ENCODE data around the gene RBP3.

RBP3 gene

GRCh38 chr10:47334466-47335295 lies 13.5 kb upstream of the RBP3 start:
- in situ Hi-C loops (cut with HindIII; ENCODE audit: low sequenced_read_pairs): no loop called here

- in situ Hi-C loops (cut with HindIII; ENCODE audit: low sequenced_read_pairs): no loop called here
Observed at GRCh38 chr10:47335906-47336305, 12.3 kb upstream of the RBP3 start.

- in situ Hi-C loops (cut with HindIII; ENCODE audit: low sequenced_read_pairs): no loop called here
Observed at GRCh38 chr10:47336387-47337134, 11.6 kb upstream of the RBP3 start.

- in situ Hi-C loops (cut with HindIII; ENCODE audit: low sequenced_read_pairs): no loop called here
Observed at GRCh38 chr10:47337310-47337709, 10.9 kb upstream of the RBP3 start.

GRCh38 chr10:47339186-47339735 lies 8.9 kb upstream of the RBP3 start:
- in situ Hi-C loops (cut with HindIII; ENCODE audit: low sequenced_read_pairs): no loop called here

DNA sequence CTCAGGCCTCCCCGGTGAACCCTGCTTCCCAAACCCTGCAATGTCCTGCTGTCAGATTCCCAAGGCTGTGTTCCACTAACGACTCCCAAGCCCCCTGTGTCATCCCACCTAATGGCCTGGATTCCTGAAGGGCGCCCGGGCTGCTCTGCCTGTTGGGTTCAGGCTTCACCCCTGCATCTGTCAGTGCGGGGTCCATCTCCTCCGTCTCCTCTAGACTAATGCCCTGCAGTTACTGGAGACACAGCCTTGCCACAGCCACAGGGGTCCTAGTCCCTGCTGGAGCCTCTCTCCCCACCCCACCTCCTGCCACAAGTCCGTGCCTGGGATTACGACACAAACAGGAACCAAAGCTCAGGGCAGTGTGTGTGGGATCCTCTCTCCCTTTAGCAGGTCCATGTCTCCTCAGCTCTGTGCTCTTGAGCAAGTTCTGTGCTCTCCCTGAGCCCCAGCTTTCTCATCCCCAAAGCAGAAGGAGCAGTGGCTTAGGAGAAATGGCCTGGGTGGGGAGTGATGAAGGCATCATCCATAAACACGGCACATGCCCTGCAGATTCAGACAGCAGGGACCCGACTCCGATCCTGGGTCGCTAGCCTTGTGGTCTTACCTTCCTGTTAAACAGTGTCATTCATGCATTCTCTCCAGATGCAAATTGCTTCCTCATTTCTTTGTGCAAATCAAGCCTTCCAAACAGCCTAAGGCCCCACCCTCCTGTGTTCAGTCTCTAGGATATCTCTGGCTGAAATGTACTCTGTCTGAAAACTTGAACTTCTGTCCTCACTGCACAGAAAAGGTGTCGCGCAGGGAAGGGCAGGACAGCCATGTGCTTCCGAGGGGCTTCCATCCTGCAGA lies 8.2 kb upstream of the RBP3 start:
- in situ Hi-C loops (cut with HindIII; ENCODE audit: low sequenced_read_pairs): no loop called here

DNA sequence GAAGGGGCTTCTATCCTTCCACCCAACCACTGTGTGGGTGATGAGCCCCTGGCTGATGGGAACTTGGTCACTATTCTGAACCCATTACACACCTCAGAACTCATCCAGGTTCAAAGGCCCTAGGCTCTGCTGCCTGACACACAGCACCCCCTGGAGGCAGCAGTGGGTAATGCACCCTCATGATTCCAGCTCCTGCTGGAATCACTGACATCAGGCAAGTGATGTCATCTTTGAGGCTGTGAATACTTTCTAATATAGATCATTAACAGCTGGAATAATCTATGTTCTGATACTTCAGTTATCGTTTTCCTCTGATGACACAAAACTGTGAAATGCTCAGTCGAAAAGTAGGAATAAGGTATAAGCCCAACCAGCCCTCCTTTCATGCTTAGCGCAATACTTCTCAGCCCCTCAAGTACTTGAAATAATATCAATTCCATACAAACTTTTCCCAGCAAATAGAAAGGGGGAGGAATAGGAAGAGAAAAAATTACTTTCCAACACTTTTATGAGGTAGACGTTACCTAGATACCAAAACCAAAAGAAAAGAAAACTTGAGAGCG lies 7.5 kb upstream of the RBP3 start:
- in situ Hi-C loops (cut with HindIII; ENCODE audit: low sequenced_read_pairs): no loop called here

DNA sequence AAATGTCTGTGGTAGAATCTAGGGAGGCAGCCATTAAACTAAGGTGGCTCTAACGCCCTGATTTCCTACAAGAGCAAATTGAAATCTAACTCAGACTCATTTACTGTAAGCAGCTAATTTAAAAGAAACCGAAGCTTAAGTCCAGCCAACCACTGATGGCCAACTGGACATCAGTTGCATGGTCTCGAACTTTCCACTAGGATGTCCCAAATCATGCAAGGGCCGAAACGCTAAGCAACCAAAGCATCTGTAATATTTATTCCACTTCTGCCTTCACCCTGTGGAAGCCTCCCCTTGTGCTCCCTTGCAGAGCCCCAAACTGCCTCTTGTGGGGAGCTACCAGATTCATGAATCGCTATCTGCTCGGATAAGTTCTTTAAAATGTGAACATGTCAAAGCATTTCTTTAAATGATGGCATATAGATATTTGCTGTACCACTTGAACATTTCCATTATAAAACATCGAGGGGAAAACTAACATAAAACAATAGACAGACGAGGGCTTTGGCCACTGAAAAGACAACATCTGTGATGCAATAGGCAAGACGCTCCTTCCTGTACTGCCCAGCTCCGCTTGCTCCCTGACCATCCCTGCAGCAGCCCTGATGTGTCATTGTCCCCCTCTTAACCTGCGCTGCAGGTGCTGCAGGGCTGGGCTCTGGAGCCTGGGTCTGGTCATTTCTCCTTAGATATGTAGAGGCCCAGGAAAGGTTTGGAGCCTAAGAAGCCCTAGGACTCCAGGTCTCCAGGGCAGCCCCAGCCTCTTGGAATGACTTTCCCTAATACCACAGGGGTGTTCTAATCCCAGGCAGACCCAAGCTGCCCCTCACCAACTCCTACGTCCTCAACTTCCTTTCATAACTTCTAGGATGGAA lies 2.9 kb upstream of the RBP3 start:
- in situ Hi-C loops (cut with HindIII; ENCODE audit: low sequenced_read_pairs): no loop called here

- in situ Hi-C loops (cut with HindIII; ENCODE audit: low sequenced_read_pairs): no loop called here
Observed at GRCh38 chr10:47346581-47347302, 1.4 kb upstream of the RBP3 start.

GRCh38 chr10:47347303-47347675 lies 874 bp upstream of the RBP3 start:
- in situ Hi-C loops (cut with HindIII; ENCODE audit: low sequenced_read_pairs): no loop called here

DNA sequence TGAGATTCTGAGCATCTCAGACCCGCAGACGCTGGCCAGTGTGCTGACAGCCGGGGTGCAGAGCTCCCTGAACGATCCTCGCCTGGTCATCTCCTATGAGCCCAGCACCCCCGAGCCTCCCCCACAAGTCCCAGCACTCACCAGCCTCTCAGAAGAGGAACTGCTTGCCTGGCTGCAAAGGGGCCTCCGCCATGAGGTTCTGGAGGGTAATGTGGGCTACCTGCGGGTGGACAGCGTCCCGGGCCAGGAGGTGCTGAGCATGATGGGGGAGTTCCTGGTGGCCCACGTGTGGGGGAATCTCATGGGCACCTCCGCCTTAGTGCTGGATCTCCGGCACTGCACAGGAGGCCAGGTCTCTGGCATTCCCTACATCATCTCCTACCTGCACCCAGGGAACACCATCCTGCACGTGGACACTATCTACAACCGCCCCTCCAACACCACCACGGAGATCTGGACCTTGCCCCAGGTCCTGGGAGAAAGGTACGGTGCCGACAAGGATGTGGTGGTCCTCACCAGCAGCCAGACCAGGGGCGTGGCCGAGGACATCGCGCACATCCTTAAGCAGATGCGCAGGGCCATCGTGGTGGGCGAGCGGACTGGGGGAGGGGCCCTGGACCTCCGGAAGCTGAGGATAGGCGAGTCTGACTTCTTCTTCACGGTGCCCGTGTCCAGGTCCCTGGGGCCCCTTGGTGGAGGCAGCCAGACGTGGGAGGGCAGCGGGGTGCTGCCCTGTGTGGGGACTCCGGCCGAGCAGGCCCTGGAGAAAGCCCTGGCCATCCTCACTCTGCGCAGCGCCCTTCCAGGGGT lies 703 bp downstream of the RBP3 start:
- in situ Hi-C loops (cut with HindIII; ENCODE audit: low sequenced_read_pairs): no loop called here

- in situ Hi-C loops (cut with HindIII; ENCODE audit: low sequenced_read_pairs): no loop called here
Observed at GRCh38 chr10:47349516-47349915, 1.4 kb downstream of the RBP3 start.

DNA sequence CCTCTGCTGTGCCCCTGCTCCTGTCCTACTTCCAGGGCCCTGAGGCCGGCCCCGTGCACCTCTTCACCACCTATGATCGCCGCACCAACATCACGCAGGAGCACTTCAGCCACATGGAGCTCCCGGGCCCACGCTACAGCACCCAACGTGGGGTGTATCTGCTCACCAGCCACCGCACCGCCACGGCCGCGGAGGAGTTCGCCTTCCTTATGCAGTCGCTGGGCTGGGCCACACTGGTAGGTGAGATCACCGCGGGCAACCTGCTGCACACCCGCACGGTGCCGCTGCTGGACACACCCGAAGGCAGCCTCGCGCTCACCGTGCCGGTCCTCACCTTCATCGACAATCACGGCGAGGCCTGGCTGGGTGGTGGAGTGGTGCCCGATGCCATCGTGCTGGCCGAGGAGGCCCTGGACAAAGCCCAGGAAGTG lies 1.8 kb downstream of the RBP3 start:
- in situ Hi-C loops (cut with HindIII; ENCODE audit: low sequenced_read_pairs): no loop called here

DNA sequence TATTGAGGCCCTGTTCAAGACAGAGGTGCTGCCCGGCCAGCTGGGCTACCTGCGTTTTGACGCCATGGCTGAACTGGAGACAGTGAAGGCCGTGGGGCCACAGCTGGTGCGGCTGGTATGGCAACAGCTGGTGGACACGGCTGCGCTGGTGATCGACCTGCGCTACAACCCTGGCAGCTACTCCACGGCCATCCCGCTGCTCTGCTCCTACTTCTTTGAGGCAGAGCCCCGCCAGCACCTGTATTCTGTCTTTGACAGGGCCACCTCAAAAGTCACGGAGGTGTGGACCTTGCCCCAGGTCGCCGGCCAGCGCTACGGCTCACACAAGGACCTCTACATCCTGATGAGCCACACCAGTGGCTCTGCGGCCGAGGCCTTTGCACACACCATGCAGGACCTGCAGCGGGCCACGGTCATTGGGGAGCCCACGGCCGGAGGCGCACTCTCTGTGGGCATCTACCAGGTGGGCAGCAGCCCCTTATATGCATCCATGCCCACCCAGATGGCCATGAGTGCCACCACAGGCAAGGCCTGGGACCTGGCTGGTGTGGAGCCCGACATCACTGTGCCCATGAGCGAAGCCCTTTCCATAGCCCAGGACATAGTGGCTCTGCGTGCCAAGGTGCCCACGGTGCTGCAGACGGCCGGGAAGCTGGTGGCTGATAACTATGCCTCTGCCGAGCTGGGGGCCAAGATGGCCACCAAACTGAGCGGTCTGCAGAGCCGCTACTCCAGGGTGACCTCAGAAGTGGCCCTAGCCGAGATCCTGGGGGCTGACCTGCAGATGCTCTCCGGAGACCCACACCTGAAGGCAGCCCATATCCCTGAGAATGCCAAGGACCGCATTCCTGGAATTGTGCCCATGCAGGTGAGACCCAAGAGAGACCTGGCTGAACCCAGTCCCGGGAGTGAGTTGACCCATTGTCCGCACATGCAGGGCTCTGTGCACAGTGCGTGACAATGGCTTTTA lies 2.8 kb downstream of the RBP3 start:
- in situ Hi-C loops (cut with HindIII; ENCODE audit: low sequenced_read_pairs): no loop called here

DNA sequence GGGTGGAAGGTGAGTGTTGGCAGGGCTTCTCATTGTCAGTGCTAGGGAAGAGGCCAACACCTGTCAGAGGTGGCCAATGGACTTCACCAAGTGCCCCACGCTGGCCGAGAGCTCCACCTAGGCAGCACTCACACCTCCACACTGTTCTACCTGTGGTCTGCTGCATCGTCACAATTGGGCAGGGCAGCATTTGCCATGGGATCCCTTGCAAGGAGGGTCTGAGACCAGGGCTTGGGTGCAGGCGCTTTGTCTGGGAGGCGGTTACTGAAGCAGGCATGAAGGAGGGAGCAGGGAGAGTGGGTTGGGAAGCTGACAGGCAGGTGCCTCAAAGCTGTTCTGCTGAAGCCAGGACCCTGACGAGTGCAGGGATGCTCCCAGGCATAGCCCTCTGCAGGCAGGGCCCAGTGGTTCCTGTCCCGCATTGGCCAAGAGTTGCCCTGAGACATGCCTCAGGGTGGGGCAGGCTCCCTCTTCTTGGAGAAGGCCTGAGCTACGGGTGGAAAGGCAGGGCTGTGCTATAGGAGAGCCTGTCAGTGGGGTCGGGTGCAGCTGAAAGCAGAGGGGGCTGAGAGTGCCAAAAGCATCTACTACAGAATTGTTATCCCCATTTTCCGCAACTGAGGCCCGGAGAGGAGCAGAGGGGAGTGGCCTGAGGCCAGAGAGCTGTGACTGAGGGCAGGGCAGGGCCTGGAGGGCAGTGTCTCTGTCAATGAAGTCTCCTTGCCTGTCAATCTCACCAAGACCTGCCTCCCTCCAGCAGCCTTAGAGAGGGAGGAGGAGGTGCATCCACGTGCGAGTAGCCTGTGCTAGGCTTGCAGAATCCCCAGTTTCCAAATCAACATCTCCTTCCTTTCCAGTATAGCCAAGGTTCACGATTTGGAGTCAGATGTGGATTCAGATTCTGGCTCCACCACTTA lies 4.0 kb downstream of the RBP3 start:
- in situ Hi-C loops (cut with HindIII; ENCODE audit: low sequenced_read_pairs): no loop called here

DNA sequence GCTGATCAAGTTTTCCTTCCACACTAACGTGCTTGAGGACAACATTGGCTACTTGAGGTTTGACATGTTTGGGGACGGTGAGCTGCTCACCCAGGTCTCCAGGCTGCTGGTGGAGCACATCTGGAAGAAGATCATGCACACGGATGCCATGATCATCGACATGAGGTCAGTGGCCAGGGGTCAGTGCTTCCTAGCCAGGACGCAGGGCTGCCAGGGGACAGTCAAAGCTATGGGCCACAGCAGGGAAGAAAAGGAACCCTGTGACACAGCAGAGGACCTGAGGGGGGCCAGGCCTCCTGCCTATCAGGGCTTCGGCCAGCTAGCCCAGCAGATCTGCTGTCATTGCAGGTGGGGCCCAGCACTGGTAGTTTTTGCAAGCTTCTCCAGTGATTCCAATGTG lies 5.2 kb downstream of the RBP3 start:
- in situ Hi-C loops (cut with HindIII; ENCODE audit: low sequenced_read_pairs): no loop called here

Data from DLD1 (cell line).